ENCODE results near the gene LILRB4. TPM values are rescaled to one million over a fixed set of nuclear protein-coding genes. Genes with fewer than 3 reads are reported as not detected.

The LILRB4 gene
- total and polyA plus RNA-seq, 2 donors (not counting 3 experiments of a cell fraction or from before 2014, with no cell fraction given), result not detected

- Histone ChIP-seq H3K36me3 (ENCODE audit: control insufficient read depth in 2 of 2, extremely low read depth in 1 of 2, insufficient read depth in 2 of 2, low read length in 2 of 2) (no peaks in the 10 kb centered on the region), H3K27me3 (ENCODE audit: control insufficient read depth in 2 of 2, insufficient read depth in 2 of 2, low read length in 2 of 2) (no peaks in the 10 kb centered on the region), H3K27ac (ENCODE audit: insufficient read depth, low read depth, low read length) (no peak overlapping the region), H3K79me2 (ENCODE audit: control insufficient read depth, insufficient read depth, low read length) (no peaks in the 10 kb centered on the region), H3K9me1 (replicated peaks; ENCODE audit: control insufficient read depth, extremely low read depth, insufficient read depth, low read length) (no peaks in the 10 kb centered on the region), H3K9ac (replicated peaks; ENCODE audit: extremely low read depth, insufficient read depth, low read length) (no peak overlapping the region), H3K4me1 (ENCODE audit: control insufficient read depth, extremely low read depth, insufficient read depth, low read length) (no peaks in the 10 kb centered on the region), H3K4me2 (ENCODE audit: insufficient read depth, low read length) (no peak overlapping the region), H4K20me1 (replicated peaks; ENCODE audit: control insufficient read depth, extremely low read depth, insufficient read depth, low read length) (no peaks in the 10 kb centered on the region), H3K4me3 (replicated peaks in 1 of 3; ENCODE audit: insufficient read depth in 1 of 3, low read depth in 1 of 3, low read length in 3 of 3) (no peak overlapping the region), H3K9me3 (replicated peaks; ENCODE audit: control insufficient read depth, insufficient read depth, low read length) (no peaks in the 10 kb centered on the region), H2AFZ (ENCODE audit: low read depth, low read length) (no peak overlapping the region)
- no TSS peak for BruUV-seq (replicated peaks)
- CTCF ChIA-PET, result no interaction called here
- TF ChIP-seq GATA2 (IDR thresholded peaks at IDR 0.05; ENCODE audit: insufficient read depth, insufficient read length, low read depth, low read length) (no peak), MAX (IDR thresholded peaks at IDR 0.05; ENCODE audit: insufficient read depth, insufficient read length) (no peak), MYC (IDR thresholded peaks at IDR 0.05; ENCODE audit: low read depth, low read length) (no peak), EZH2 (IDR thresholded peaks at IDR 0.05; ENCODE audit: borderline replicate concordance, low read depth, low read length, severe bottlenecking) (no peak), FOS (IDR thresholded peaks at IDR 0.05; ENCODE audit: borderline replicate concordance, insufficient read depth, low read length) (no peak), POLR2AphosphoS5 (IDR thresholded peaks at IDR 0.05; ENCODE audit: insufficient read depth, low read depth, low read length) (no peak)
- intact Hi-C loops (cut with micrococcal nuclease) (no loop called here), dilution Hi-C loops (cut with MboI; ENCODE audit: extremely low pct_ligation_motif_present, low sequenced_read_pairs) (no loop called here)
- no peak for FAIRE-seq
- DNase-seq (ENCODE audit: low read depth, low spot score), result no peak
- POLR2A ChIA-PET, result no interaction called here
These were observed 21.7 kb downstream of the LILRB4 start for GRCh38 chr19:54684527-54684926.

- no TSS peak for BruUV-seq (replicated peaks)
- no peak for TF ChIP-seq JUN (IDR thresholded peaks at IDR 0.05; ENCODE audit: borderline replicate concordance, insufficient read depth, insufficient read length, low read depth)
- H4K20me1 ChIP-seq (replicated peaks; ENCODE audit: control insufficient read depth, extremely low read depth, insufficient read depth, low read length), result no peaks in the 10 kb centered on the region
- H3K4me2 ChIP-seq (ENCODE audit: insufficient read depth, low read length), result no peak overlapping the region
- H2AFZ ChIP-seq (ENCODE audit: low read depth, low read length), result no peak overlapping the region
- H3K27ac ChIP-seq (ENCODE audit: insufficient read depth, low read depth, low read length), result no peak overlapping the region
- dilution Hi-C loops (cut with MboI; ENCODE audit: extremely low pct_ligation_motif_present, low sequenced_read_pairs) (no loop called here), intact Hi-C loops (cut with micrococcal nuclease) (no loop called here)
- no peak for DNase-seq (ENCODE audit: low read depth, low spot score)
- H3K36me3 ChIP-seq (ENCODE audit: control insufficient read depth in 2 of 2, extremely low read depth in 1 of 2, insufficient read depth in 2 of 2, low read length in 2 of 2), result no peaks in the 10 kb centered on the region
- ChIA-PET POLR2A (no interaction called here), CTCF (no interaction called here)
- no peak overlapping the region for H3K4me3 ChIP-seq (replicated peaks in 1 of 3; ENCODE audit: insufficient read depth in 1 of 3, low read depth in 1 of 3, low read length in 3 of 3)
- FAIRE-seq, result no peak
- no peak overlapping the region for H3K9ac ChIP-seq (replicated peaks; ENCODE audit: extremely low read depth, insufficient read depth, low read length)
- no peaks in the 10 kb centered on the region for H3K9me1 ChIP-seq (replicated peaks; ENCODE audit: control insufficient read depth, extremely low read depth, insufficient read depth, low read length)
- no peaks in the 10 kb centered on the region for H3K9me3 ChIP-seq (replicated peaks; ENCODE audit: control insufficient read depth, insufficient read depth, low read length)
- H3K4me1 ChIP-seq (ENCODE audit: control insufficient read depth, extremely low read depth, insufficient read depth, low read length), result no peaks in the 10 kb centered on the region
- H3K79me2 ChIP-seq (ENCODE audit: control insufficient read depth, insufficient read depth, low read length), result no peaks in the 10 kb centered on the region
- H3K27me3 ChIP-seq (ENCODE audit: control insufficient read depth in 2 of 2, insufficient read depth in 2 of 2, low read length in 2 of 2), result no peaks in the 10 kb centered on the region
These were observed 29.0 kb downstream of the LILRB4 start for GRCh38 chr19:54691582-54692297.
